ENCODE results near the gene GPR161. TPM values are rescaled to one million over a fixed set of nuclear protein-coding genes. Genes with fewer than 3 reads are reported as not detected.
"Not testable (repeated sequence)": the region's sequence is repeated elsewhere in the genome, so short reads cannot be mapped to it uniquely, and the experiment has no call there.

The GPR161 gene
- polyA plus RNA-seq, 2 donors, result 1.9 to 3.4 TPM

GRCh38 chr1:168170564-168171508, 34.1 kb upstream of the GPR161 start:
- H3K4me1 ChIP-seq (ENCODE audit: control insufficient read depth in 2 of 2, insufficient read depth in 2 of 2, low read length in 1 of 2), result no peaks in the 10 kb centered on the region
- H3K27ac ChIP-seq (ENCODE audit: low read depth in 2 of 2, low read length in 1 of 2), result no peak overlapping the region
- 90 to 92% methylated on average over 7 of the region's 7 CpGs for WGBS, 2 donors
- H3K27me3 ChIP-seq (ENCODE audit: control insufficient read depth in 1 of 2, insufficient read depth in 2 of 2, low read length in 2 of 2), result no peaks in the 10 kb centered on the region
- H3K4me3 ChIP-seq (ENCODE audit: low read depth in 1 of 2, low read length in 2 of 2), result no peak overlapping the region
- no peaks in the 10 kb centered on the region for H3K36me3 ChIP-seq (ENCODE audit: control insufficient read depth in 2 of 2, insufficient read depth in 2 of 2, low read length in 1 of 2)
- no peaks in the 10 kb centered on the region for H3K9me3 ChIP-seq (ENCODE audit: control insufficient read depth in 2 of 2, insufficient read depth in 1 of 2, low read depth in 1 of 2, low read length in 1 of 2)

DNA sequence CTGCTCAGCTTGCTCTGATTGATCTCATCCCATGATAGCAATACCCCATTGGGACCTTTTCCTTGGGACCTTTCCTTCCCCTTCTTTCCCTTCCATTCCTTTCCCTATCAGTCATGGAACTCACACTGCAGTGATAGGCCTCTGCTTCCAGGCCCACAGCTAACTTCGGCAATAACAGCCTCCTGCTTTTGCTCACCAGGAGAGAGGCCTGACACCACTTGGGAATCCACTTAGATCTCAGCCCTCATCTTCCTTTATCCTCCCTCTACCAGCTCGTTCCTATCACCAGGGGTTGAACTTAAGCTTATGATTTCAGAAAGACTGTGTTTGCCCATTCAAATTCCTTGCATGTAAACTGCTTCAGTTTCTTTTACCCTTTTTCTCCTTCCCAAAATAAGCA, 31.1 kb upstream of the GPR161 start:
- no peaks in the 10 kb centered on the region for H3K27me3 ChIP-seq (ENCODE audit: control insufficient read depth in 1 of 2, insufficient read depth in 2 of 2, low read length in 2 of 2)
- H3K4me3 ChIP-seq (ENCODE audit: low read depth in 1 of 2, low read length in 2 of 2), result no peak overlapping the region
- no peaks in the 10 kb centered on the region for H3K9me3 ChIP-seq (ENCODE audit: control insufficient read depth in 2 of 2, insufficient read depth in 1 of 2, low read depth in 1 of 2, low read length in 1 of 2)
- WGBS, 2 donors, result 65 to 83% methylated on average over 2 of the region's 2 CpGs
- no peaks in the 10 kb centered on the region for H3K36me3 ChIP-seq (ENCODE audit: control insufficient read depth in 2 of 2, insufficient read depth in 2 of 2, low read length in 1 of 2)
- H3K27ac ChIP-seq (ENCODE audit: low read depth in 2 of 2, low read length in 1 of 2), result no peak overlapping the region
- no peaks in the 10 kb centered on the region for H3K4me1 ChIP-seq (ENCODE audit: control insufficient read depth in 2 of 2, insufficient read depth in 2 of 2, low read length in 1 of 2)

DNA sequence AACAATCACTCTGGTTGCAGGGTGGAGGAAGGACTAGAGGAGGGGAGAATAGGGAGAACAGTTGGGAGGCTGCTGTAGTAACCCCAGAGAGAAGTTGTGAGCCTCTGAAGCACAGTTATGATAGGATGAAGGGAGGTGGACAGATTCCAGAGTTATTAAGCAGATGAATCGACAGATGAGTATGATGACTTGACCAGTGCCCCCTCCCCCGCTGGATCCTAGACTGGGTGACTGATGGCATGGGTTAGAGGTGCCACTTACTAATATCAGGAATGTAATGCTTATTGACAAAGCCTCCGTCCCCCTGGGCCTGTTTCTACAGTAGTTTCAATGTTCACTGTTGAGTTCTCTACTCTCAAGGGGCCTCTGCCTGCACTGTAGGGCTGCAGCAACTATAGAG, 28.0 kb upstream of the GPR161 start:
- Histone ChIP-seq H3K36me3 (ENCODE audit: control insufficient read depth in 2 of 2, insufficient read depth in 2 of 2, low read length in 1 of 2) (no peaks in the 10 kb centered on the region), H3K27ac (ENCODE audit: low read depth in 2 of 2, low read length in 1 of 2) (no peak overlapping the region), H3K9me3 (ENCODE audit: control insufficient read depth in 2 of 2, insufficient read depth in 1 of 2, low read depth in 1 of 2, low read length in 1 of 2) (peaks cover 0 to 4% of the 10 kb centered on the region in 2 donors), H3K4me1 (ENCODE audit: control insufficient read depth in 2 of 2, insufficient read depth in 2 of 2, low read length in 1 of 2) (no peaks in the 10 kb centered on the region), H3K27me3 (ENCODE audit: control insufficient read depth in 1 of 2, insufficient read depth in 2 of 2, low read length in 2 of 2) (no peaks in the 10 kb centered on the region), H3K4me3 (ENCODE audit: low read depth in 1 of 2, low read length in 2 of 2) (no peak overlapping the region)
- WGBS, 2 donors, result 81 to 90% methylated on average over 3 of the region's 3 CpGs

- no peak overlapping the region for H3K4me3 ChIP-seq (ENCODE audit: low read depth in 1 of 2, low read length in 2 of 2)
- WGBS, 2 donors, result 62 to 71% methylated on average over 3 of the region's 3 CpGs
Measured at GRCh38 chr1:168163670-168164069, 26.9 kb upstream of the GPR161 start.

GRCh38 chr1:168161459-168161858, 24.7 kb upstream of the GPR161 start:
- WGBS, 2 donors, result 67 to 69% methylated on average over 2 of the region's 2 CpGs
- H3K9me3 ChIP-seq (ENCODE audit: control insufficient read depth in 2 of 2, insufficient read depth in 1 of 2, low read depth in 1 of 2, low read length in 1 of 2), result peaks cover 0 to 4% of the 10 kb centered on the region in 2 donors
- H3K27ac ChIP-seq (ENCODE audit: low read depth in 2 of 2, low read length in 1 of 2), result no peak overlapping the region
- H3K27me3 ChIP-seq (ENCODE audit: control insufficient read depth in 1 of 2, insufficient read depth in 2 of 2, low read length in 2 of 2), result no peaks in the 10 kb centered on the region
- no peak overlapping the region for H3K4me3 ChIP-seq (ENCODE audit: low read depth in 1 of 2, low read length in 2 of 2)
- no peaks in the 10 kb centered on the region for H3K4me1 ChIP-seq (ENCODE audit: control insufficient read depth in 2 of 2, insufficient read depth in 2 of 2, low read length in 1 of 2)
- no peaks in the 10 kb centered on the region for H3K36me3 ChIP-seq (ENCODE audit: control insufficient read depth in 2 of 2, insufficient read depth in 2 of 2, low read length in 1 of 2)

More at GRCh38 chr1:168163670-168164069, 26.9 kb upstream of the GPR161 start:
- Histone ChIP-seq H3K4me1 (ENCODE audit: control insufficient read depth in 2 of 2, insufficient read depth in 2 of 2, low read length in 1 of 2) (no peaks in the 10 kb centered on the region), H3K9me3 (ENCODE audit: control insufficient read depth in 2 of 2, insufficient read depth in 1 of 2, low read depth in 1 of 2, low read length in 1 of 2) (peaks cover 0 to 4% of the 10 kb centered on the region in 2 donors), H3K27ac (ENCODE audit: low read depth in 2 of 2, low read length in 1 of 2) (no peak overlapping the region), H3K36me3 (ENCODE audit: control insufficient read depth in 2 of 2, insufficient read depth in 2 of 2, low read length in 1 of 2) (no peaks in the 10 kb centered on the region), H3K27me3 (ENCODE audit: control insufficient read depth in 1 of 2, insufficient read depth in 2 of 2, low read length in 2 of 2) (no peaks in the 10 kb centered on the region)

DNA sequence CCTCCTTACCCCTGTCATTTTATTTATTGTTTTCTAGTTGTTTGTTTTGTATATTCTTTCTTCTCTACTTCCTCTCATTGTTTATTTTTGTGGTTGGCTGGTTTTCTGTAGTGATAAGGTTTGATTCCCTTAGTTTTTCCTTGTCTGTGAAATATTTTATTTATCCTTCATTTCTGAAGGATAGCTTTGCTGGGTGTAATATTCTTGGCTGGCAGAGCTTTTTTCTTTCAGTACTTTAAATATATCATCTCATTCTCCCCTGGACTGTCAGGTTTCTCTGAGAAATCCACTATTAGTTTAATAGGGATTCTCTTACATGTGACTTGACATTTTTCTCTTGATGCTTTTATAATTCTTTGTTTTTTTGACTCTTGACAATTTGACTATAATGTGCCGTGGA, 23.2 kb upstream of the GPR161 start:
- 96 to 97% methylated on average over 1 of the region's 1 CpG for WGBS, 2 donors
- H3K27ac ChIP-seq (ENCODE audit: low read depth in 2 of 2, low read length in 1 of 2), result no peak overlapping the region
- no peaks in the 10 kb centered on the region for H3K4me1 ChIP-seq (ENCODE audit: control insufficient read depth in 2 of 2, insufficient read depth in 2 of 2, low read length in 1 of 2)
- no peak overlapping the region for H3K4me3 ChIP-seq (ENCODE audit: low read depth in 1 of 2, low read length in 2 of 2)
- no peaks in the 10 kb centered on the region for H3K36me3 ChIP-seq (ENCODE audit: control insufficient read depth in 2 of 2, insufficient read depth in 2 of 2, low read length in 1 of 2)
- H3K9me3 ChIP-seq (ENCODE audit: control insufficient read depth in 2 of 2, insufficient read depth in 1 of 2, low read depth in 1 of 2, low read length in 1 of 2), result peaks cover 0 to 4% of the 10 kb centered on the region in 2 donors
- no peaks in the 10 kb centered on the region for H3K27me3 ChIP-seq (ENCODE audit: control insufficient read depth in 1 of 2, insufficient read depth in 2 of 2, low read length in 2 of 2)

- no peaks in the 10 kb centered on the region for H3K4me1 ChIP-seq (ENCODE audit: control insufficient read depth in 2 of 2, insufficient read depth in 2 of 2, low read length in 1 of 2)
- 21 to 60% methylated on average over 1 of the region's 1 CpG for WGBS, 2 donors
- no peak overlapping the region for H3K4me3 ChIP-seq (ENCODE audit: low read depth in 1 of 2, low read length in 2 of 2)
- no peak overlapping the region for H3K27ac ChIP-seq (ENCODE audit: low read depth in 2 of 2, low read length in 1 of 2)
- H3K27me3 ChIP-seq (ENCODE audit: control insufficient read depth in 1 of 2, insufficient read depth in 2 of 2, low read length in 2 of 2), result no peaks in the 10 kb centered on the region
- H3K9me3 ChIP-seq (ENCODE audit: control insufficient read depth in 2 of 2, insufficient read depth in 1 of 2, low read depth in 1 of 2, low read length in 1 of 2), result peaks cover 0 to 4% of the 10 kb centered on the region in 2 donors
- no peaks in the 10 kb centered on the region for H3K36me3 ChIP-seq (ENCODE audit: control insufficient read depth in 2 of 2, insufficient read depth in 2 of 2, low read length in 1 of 2)
Measured at GRCh38 chr1:168159251-168159650, 22.5 kb upstream of the GPR161 start.

DNA sequence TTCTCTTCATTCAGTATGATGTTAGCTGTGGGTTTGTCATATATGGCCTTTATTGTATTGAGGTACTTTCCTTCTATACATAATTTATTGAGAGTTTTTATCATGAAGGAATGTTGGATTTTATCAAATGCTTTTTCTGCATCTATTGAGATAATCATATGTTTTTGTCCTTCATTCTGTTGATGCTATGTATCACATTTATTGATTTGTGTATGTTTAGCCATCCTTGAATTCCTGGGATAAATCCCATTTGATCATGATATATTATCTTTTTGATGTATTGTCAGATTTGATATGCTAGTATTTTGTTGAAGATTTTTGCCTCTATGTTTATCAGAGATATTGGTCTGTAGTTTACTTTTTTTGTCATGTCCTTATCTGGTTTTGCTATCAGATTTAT, 20.9 kb upstream of the GPR161 start:
- Histone ChIP-seq H3K4me1 (ENCODE audit: control insufficient read depth in 2 of 2, insufficient read depth in 2 of 2, low read length in 1 of 2) (no peaks in the 10 kb centered on the region), H3K27ac (ENCODE audit: low read depth in 2 of 2, low read length in 1 of 2) (no peak overlapping the region), H3K27me3 (ENCODE audit: control insufficient read depth in 1 of 2, insufficient read depth in 2 of 2, low read length in 2 of 2) (no peaks in the 10 kb centered on the region), H3K9me3 (ENCODE audit: control insufficient read depth in 2 of 2, insufficient read depth in 1 of 2, low read depth in 1 of 2, low read length in 1 of 2) (peaks cover 0 to 4% of the 10 kb centered on the region in 2 donors), H3K36me3 (ENCODE audit: control insufficient read depth in 2 of 2, insufficient read depth in 2 of 2, low read length in 1 of 2) (no peaks in the 10 kb centered on the region), H3K4me3 (ENCODE audit: low read depth in 1 of 2, low read length in 2 of 2) (no peak overlapping the region)

DNA sequence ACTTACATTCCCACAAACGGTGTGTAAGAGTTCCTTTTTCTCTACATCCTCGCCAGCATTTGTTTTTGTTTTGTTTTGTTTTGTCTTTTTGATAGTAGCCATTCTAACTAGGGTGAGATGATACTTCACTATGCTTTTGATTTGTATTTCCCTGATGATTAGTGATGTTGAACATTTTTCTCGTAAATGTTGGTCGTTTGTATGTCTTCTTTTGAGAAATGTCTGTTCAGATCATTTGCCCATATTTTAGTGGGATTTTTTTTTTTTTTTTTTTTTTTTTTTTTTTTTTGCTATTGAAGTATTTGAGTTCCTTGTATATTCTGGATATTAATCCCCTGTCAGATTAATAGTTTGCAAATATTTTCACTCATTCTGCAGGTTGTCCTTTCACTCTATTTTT, 19.2 kb upstream of the GPR161 start:
- Histone ChIP-seq H3K4me1 (ENCODE audit: control insufficient read depth in 2 of 2, insufficient read depth in 2 of 2, low read length in 1 of 2) (no peaks in the 10 kb centered on the region), H3K36me3 (ENCODE audit: control insufficient read depth in 2 of 2, insufficient read depth in 2 of 2, low read length in 1 of 2) (no peaks in the 10 kb centered on the region)
- WGBS, 2 donors, result 76 to 78% methylated on average over 4 of the region's 4 CpGs

DNA sequence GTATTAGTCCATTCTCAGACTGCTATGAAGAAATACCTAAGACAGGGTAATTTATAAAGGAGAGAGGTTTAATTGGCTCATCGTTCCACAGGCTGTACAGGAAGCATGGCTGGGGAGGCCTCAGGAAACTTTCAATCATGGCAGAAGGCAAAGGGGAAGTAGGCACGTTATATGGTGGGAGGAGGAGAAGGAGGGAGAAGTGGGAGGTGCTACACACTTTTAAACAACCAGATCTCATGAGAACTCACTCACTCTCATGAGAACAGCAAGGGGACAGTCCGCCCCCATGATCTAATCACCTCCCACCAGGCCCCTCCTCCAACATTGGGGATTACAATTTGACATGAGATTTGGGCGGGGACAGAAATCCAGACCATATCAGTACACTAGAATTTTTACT, 18.0 kb upstream of the GPR161 start:
- 72 to 75% methylated on average over 4 of the region's 4 CpGs for WGBS, 2 donors
- not testable (repeated sequence) for H3K27me3 ChIP-seq (ENCODE audit: control insufficient read depth in 1 of 2, insufficient read depth in 2 of 2, low read length in 2 of 2); H3K36me3 ChIP-seq (ENCODE audit: control insufficient read depth in 2 of 2, insufficient read depth in 2 of 2, low read length in 1 of 2); H3K9me3 ChIP-seq (ENCODE audit: control insufficient read depth in 2 of 2, insufficient read depth in 1 of 2, low read depth in 1 of 2, low read length in 1 of 2); H3K4me1 ChIP-seq (ENCODE audit: control insufficient read depth in 2 of 2, insufficient read depth in 2 of 2, low read length in 1 of 2); H3K4me3 ChIP-seq (ENCODE audit: low read depth in 1 of 2, low read length in 2 of 2); H3K27ac ChIP-seq (ENCODE audit: low read depth in 2 of 2, low read length in 1 of 2)

More for the DNA sequence above, 19.2 kb upstream of the GPR161 start:
- peaks cover 0 to under 1% of the 10 kb centered on the region in 2 donors for H3K9me3 ChIP-seq (ENCODE audit: control insufficient read depth in 2 of 2, insufficient read depth in 1 of 2, low read depth in 1 of 2, low read length in 1 of 2)
- no peaks in the 10 kb centered on the region for H3K27me3 ChIP-seq (ENCODE audit: control insufficient read depth in 1 of 2, insufficient read depth in 2 of 2, low read length in 2 of 2)
- H3K4me3 ChIP-seq (ENCODE audit: low read depth in 1 of 2, low read length in 2 of 2), result no peak overlapping the region
- no peak overlapping the region for H3K27ac ChIP-seq (ENCODE audit: low read depth in 2 of 2, low read length in 1 of 2)
